ENCODE measurements around the gene SLC34A3. TPM values are rescaled to one million over a fixed set of nuclear protein-coding genes. Genes with fewer than 3 reads are reported as not detected.

The SLC34A3 gene
- total and polyA plus RNA-seq, 2 of the 8 experiments (the other 6 are each of a cell fraction or from before 2014, with no cell fraction given): 0.08 TPM; not detected in 1

- Histone ChIP-seq H3K56ac (replicated peaks; ENCODE audit: insufficient read length, low read depth, low read length) (no peak overlapping the region), H3K79me2 (ENCODE audit: control insufficient read depth in 1 of 2, insufficient read depth in 2 of 2, low read length in 2 of 2) (peaks cover 0 to 13% of the 10 kb centered on the region in 2 experiments; a peak in 2 of 4 replicates), H3K14ac (ENCODE audit: insufficient read length) (no peak overlapping the region), H2BK5ac (ENCODE audit: low read depth, low read length) (no peak overlapping the region), H4K5ac (ENCODE audit: insufficient read length, low read depth, low read length) (no peak overlapping the region), H3K27me3 (replicated peaks in 1 of 4; ENCODE audit: control insufficient read depth in 3 of 4, extremely low read depth in 1 of 4, insufficient read depth in 3 of 4, low read length in 3 of 4) (peaks cover 0 to 7% (median 0%) of the 10 kb centered on the region in 4 experiments; a peak in 2 of 7 replicates), H3K4me3 (ENCODE audit: extremely low read depth in 1 of 4, insufficient read depth in 2 of 4, low read depth in 3 of 4, low read length in 4 of 4) (no peak overlapping the region), H4K91ac (replicated peaks; ENCODE audit: insufficient read length, low read length) (no peak overlapping the region), H3K4ac (replicated peaks; ENCODE audit: insufficient read length, low read depth, low read length) (no peak overlapping the region), H3K36me3 (ENCODE audit: control insufficient read depth in 2 of 4, insufficient read depth in 4 of 4, low read length in 3 of 4) (peaks cover 3 to 17% (median 12%) of the 10 kb centered on the region in 4 experiments; a peak in 6 of 8 replicates), H4K8ac (ENCODE audit: extremely low read depth, insufficient read depth, low read length) (no peak overlapping the region), H3K9ac (replicated peaks in 1 of 4; ENCODE audit: extremely low read depth in 1 of 4, low read depth in 3 of 4, low read length in 3 of 4) (no peak overlapping the region), H4K20me1 (replicated peaks in 1 of 2; ENCODE audit: control insufficient read depth in 1 of 2, insufficient read depth in 2 of 2, low read length in 2 of 2) (peaks cover 0 to 4% of the 10 kb centered on the region in 2 experiments), H2BK120ac (replicated peaks; ENCODE audit: low read depth, low read length) (no peak overlapping the region), H3K23me2 (ENCODE audit: low read depth, low read length) (peaks cover 14% of the 10 kb centered on the region; the same call in 1 of the 2 replicates), H3K9me3 (ENCODE audit: insufficient read depth in 2 of 2, low read depth in 1 of 2, low read length in 1 of 2) (no peaks in the 10 kb centered on the region), H3K18ac (ENCODE audit: extremely low read depth, low read length) (no peak overlapping the region), H3K79me1 (ENCODE audit: low read depth, low read length) (peaks cover 9% of the 10 kb centered on the region), H2AFZ (ENCODE audit: low read length) (no peak overlapping the region), H2BK12ac (ENCODE audit: low read depth, low read length) (no peak overlapping the region), H2BK20ac (ENCODE audit: low read length) (no peak overlapping the region), H2AK5ac (ENCODE audit: low read depth, low read length) (no peak overlapping the region), H3K4me2 (ENCODE audit: insufficient read depth in 1 of 2, low read depth in 2 of 2, low read length in 2 of 2) (no peak overlapping the region; a peak in 1 of 4 replicates), H3K27ac (ENCODE audit: low read depth, low read length) (no peak overlapping the region), H2BK15ac (ENCODE audit: low read length) (no peak overlapping the region), H3K4me1 (replicated peaks in 1 of 4; ENCODE audit: control insufficient read depth in 3 of 4, insufficient read depth in 4 of 4, low read length in 3 of 4) (peaks cover 0 to 19% (median 15%) of the 10 kb centered on the region in 4 experiments; a peak in 5 of 7 replicates), H3K23ac (ENCODE audit: insufficient read length) (no peak overlapping the region)
- TF ChIP-seq ZNF274 (IDR thresholded peaks at IDR 0.05; ENCODE audit: borderline replicate concordance, extremely low read depth, low read length) (no peak), RBBP5 (IDR thresholded peaks at IDR 0.05; ENCODE audit: borderline replicate concordance, low read depth, low read length) (no peak), SP4 (IDR thresholded peaks at IDR 0.05; ENCODE audit: low read length) (no peak), USF2 (IDR thresholded peaks at IDR 0.05; ENCODE audit: low read length) (no peak), ATF2 (IDR thresholded peaks at IDR 0.05; ENCODE audit: low read length) (no peak), MAX (IDR thresholded peaks at IDR 0.05) (no peak), TAF7 (optimal IDR thresholded peaks at IDR 0.05; ENCODE audit: borderline replicate concordance, low read depth, low read length) (no peak), KDM5A (IDR thresholded peaks at IDR 0.05; ENCODE audit: low read length) (no peak), JUND (IDR thresholded peaks at IDR 0.05; ENCODE audit: low read length) (no peak), RAD21 (IDR thresholded peaks at IDR 0.05 in 1 of 2, conservative IDR thresholded peaks at IDR 0.05 in 1 of 2; ENCODE audit: low read depth in 2 of 2, low read length in 2 of 2) (no peak)
- DNase-seq (ENCODE audit: low read depth in 1 of 2, low spot score in 2 of 2): no peak
- WGBS, 2 experiments (ENCODE audit: extremely low coverage in 1 of 2, insufficient coverage in 1 of 2, insufficient read length in 1 of 2, insufficient replicate concordance in 2 of 2, low coverage in 1 of 2, low lambda C conversion rate in 2 of 2, missing lambda C conversion rate in 1 of 2): 97% methylated on average over 15 of the region's 15 CpGs; no CpG with 5 or more reads in 1 of the 2 experiments
- CTCF ChIA-PET (ENCODE audit: partially characterized antibody): interaction anchor here (1.0 to 4.7 kb wide), 11 partner anchors 9 to 231 kb away, joined by 3 to 13 read pairs (median 4); partner anchors contain the start of genes ABCA2 and RNF224
- no peak for FAIRE-seq
- POLR2A ChIA-PET (ENCODE audit: partially characterized antibody): interaction anchor here (0.7 to 69.9 kb wide), 5 partner anchors 0 to 59 kb away, joined by 3 to 1462 read pairs (median 5); partner anchors contain the start of genes CYSRT1, NDOR1, NELFB and RNF208
Observed at GRCh38 chr9:137256856-137257255, 26.2 kb downstream of the SLC34A3 start.

Measured in H1 (cell line).